ENCODE measurements around the gene SGMS1.
"Not testable (repeated sequence)": the region's sequence is repeated elsewhere in the genome, so short reads cannot be mapped to it uniquely, and the experiment has no call there.

SGMS1 gene

GRCh38 chr10:50508315-50509051 is 115.3 kb downstream of the SGMS1 start:
- peak; percentile 63 for DNase-seq (ENCODE audit: low spot score)

- no peak for DNase-seq (ENCODE audit: low spot score)
Measured at GRCh38 chr10:50506861-50507573, 116.7 kb downstream of the SGMS1 start.

- no peak for DNase-seq (ENCODE audit: low spot score)
Measured at GRCh38 chr10:50504389-50504788, 119.4 kb downstream of the SGMS1 start.

GRCh38 chr10:50503661-50504320 is 120.0 kb downstream of the SGMS1 start:
- peak; percentile 58 for DNase-seq (ENCODE audit: low spot score)

- DNase-seq (ENCODE audit: low spot score), result not testable (repeated sequence)
Measured at GRCh38 chr10:50503156-50503555, 120.6 kb downstream of the SGMS1 start.

- no peak for DNase-seq (ENCODE audit: low spot score)
Measured at GRCh38 chr10:50501924-50502452, 121.8 kb downstream of the SGMS1 start.

GRCh38 chr10:50501478-50501877 is 122.3 kb downstream of the SGMS1 start:
- DNase-seq (ENCODE audit: low spot score), result peak; percentile 6

- DNase-seq (ENCODE audit: low spot score), result no peak
Measured at GRCh38 chr10:50498465-50498864, 125.3 kb downstream of the SGMS1 start.

GRCh38 chr10:50497758-50498157 is 126.0 kb downstream of the SGMS1 start:
- peak; percentile 79 for DNase-seq (ENCODE audit: low spot score)

GRCh38 chr10:50496228-50496627 is 127.5 kb downstream of the SGMS1 start:
- DNase-seq (ENCODE audit: low spot score), result no peak

GRCh38 chr10:50490241-50490640 is 133.5 kb downstream of the SGMS1 start:
- DNase-seq (ENCODE audit: low spot score), result no peak

GRCh38 chr10:50484550-50484949 is 139.2 kb downstream of the SGMS1 start:
- DNase-seq (ENCODE audit: low spot score), result not testable (repeated sequence)

GRCh38 chr10:50480054-50481007 is 143.4 kb downstream of the SGMS1 start:
- no peak for DNase-seq (ENCODE audit: low spot score)

- no peak for DNase-seq (ENCODE audit: low spot score)
Measured at GRCh38 chr10:50477287-50478203, 146.2 kb downstream of the SGMS1 start.

GRCh38 chr10:50473756-50474155 is 150.0 kb downstream of the SGMS1 start:
- no peak for DNase-seq (ENCODE audit: low spot score)

GRCh38 chr10:50472914-50473313 is 150.8 kb downstream of the SGMS1 start:
- DNase-seq (ENCODE audit: low spot score), result no peak

- no peak for DNase-seq (ENCODE audit: low spot score)
Measured at GRCh38 chr10:50471583-50471975, 152.2 kb downstream of the SGMS1 start.

GRCh38 chr10:50470798-50471582 is 152.8 kb downstream of the SGMS1 start:
- DNase-seq (ENCODE audit: low spot score), result peak; percentile 97

- peak; percentile 45 for DNase-seq (ENCODE audit: low spot score)
Measured at GRCh38 chr10:50470345-50470744, 153.4 kb downstream of the SGMS1 start.

GRCh38 chr10:50469778-50470193 is 154.0 kb downstream of the SGMS1 start:
- no peak for DNase-seq (ENCODE audit: low spot score)

All from kidney tubule cell (primary cell).